ENCODE measurements around the gene S100A2.

DNA sequence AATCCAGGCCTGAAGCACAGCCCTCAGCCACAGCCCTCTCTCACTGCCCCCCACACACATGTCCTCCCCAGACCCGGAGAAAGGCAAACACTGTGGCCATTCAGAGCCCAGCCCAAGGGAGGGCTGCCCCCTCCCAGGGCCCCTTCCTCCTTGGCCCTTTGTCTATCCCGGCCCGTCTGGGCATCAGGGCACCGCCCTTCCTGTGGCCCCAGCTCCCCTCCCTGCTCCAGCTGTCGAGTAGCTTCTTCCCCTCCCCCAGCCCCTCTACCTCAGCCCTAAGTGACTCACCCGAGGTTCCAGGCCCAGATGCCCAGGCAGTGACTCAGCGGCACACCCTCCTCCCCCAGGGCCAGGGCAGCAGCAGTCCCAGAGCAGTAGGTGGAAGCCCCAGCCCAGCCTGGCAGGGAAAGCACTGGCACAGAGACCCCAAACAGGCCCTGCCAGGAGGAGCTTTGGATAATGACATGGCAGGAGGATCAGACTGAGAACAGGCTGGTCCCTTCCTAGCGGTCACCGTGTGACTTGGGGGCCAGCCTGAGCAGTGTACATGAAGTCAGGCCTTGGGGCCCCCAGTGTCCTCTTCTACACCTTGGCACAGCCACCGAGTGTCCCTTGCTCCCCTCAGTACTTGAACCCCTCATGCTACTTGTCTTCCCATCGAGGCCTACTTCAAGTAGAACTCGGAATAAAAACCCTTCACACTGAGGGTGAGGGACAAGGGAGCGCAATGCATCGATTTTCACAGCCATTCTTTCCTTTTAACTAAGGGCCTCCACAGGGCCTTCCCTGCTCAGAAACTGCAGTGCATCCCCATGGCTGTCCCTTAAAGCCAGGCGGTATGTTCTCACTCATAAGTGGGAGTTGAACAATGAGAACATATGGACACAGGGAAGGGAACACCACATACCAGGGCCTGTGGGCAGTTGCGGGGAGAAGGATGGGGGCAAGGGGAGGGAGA is 1.0 kb upstream of the S100A2 start:
- TF ChIP-seq, protein P1, sequence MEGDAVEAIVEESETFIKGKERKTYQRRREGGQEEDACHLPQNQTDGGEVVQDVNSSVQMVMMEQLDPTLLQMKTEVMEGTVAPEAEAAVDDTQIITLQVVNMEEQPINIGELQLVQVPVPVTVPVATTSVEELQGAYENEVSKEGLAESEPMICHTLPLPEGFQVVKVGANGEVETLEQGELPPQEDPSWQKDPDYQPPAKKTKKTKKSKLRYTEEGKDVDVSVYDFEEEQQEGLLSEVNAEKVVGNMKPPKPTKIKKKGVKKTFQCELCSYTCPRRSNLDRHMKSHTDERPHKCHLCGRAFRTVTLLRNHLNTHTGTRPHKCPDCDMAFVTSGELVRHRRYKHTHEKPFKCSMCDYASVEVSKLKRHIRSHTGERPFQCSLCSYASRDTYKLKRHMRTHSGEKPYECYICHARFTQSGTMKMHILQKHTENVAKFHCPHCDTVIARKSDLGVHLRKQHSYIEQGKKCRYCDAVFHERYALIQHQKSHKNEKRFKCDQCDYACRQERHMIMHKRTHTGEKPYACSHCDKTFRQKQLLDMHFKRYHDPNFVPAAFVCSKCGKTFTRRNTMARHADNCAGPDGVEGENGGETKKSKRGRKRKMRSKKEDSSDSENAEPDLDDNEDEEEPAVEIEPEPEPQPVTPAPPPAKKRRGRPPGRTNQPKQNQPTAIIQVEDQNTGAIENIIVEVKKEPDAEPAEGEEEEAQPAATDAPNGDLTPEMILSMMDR (IDR thresholded peaks at IDR 0.05; ENCODE audit: insufficient read depth, low read length, poor library complexity, severe bottlenecking) = no peak
- TF ChIP-seq EZH2phosphoT487 (conservative IDR thresholded peaks at IDR 0.05; ENCODE audit: low read length) = no peak
